Endodermal cell (in vitro differentiated cells): Measurements from ENCODE around the gene RAB14. TPM values are rescaled to one million over a fixed set of nuclear protein-coding genes. Genes with fewer than 3 reads are reported as not detected.

Source experiments
- DNase-seq: peaks from one replicate; pipeline ENCODE4 v3.0.0-alpha.2; 2017
- H3K27ac ChIP-seq: 2 replicates; pipeline ENCODE4 v1.5.1; 2013; ENCODE audit warnings: mild to moderate bottlenecking, low read depth, low read length, moderate library complexity
- H3K27me3 ChIP-seq: 2 replicates; pipeline ENCODE4 v1.6.1; 2013; ENCODE audit warnings: mild to moderate bottlenecking, low read length, moderate library complexity; ENCODE audit not compliant: insufficient read depth, control insufficient read depth, poor library complexity, severe bottlenecking
- H3K36me3 ChIP-seq: 2 replicates; pipeline ENCODE4 v1.7.0; 2013; ENCODE audit warnings: mild to moderate bottlenecking, low read length, moderate library complexity; ENCODE audit not compliant: control insufficient read depth, insufficient read depth
- H3K4me1 ChIP-seq: one replicate; pipeline ENCODE4 v1.7.0; 2013; ENCODE audit warnings: low read length; ENCODE audit not compliant: control insufficient read depth, insufficient read depth
- H3K4me3 ChIP-seq: 2 replicates; pipeline ENCODE4 v1.5.1; 2013; ENCODE audit warnings: mild to moderate bottlenecking, low read length, moderate library complexity
- H3K9ac ChIP-seq: 2 replicates; pipeline ENCODE4 v1.6.1; 2013; ENCODE audit warnings: mild to moderate bottlenecking, low read length, moderate library complexity; ENCODE audit not compliant: poor library complexity, severe bottlenecking; ENCODE audit errors: extremely low read depth
- H3K9me3 ChIP-seq: 2 replicates; pipeline ENCODE4 v1.6.1; 2013; ENCODE audit warnings: mild to moderate bottlenecking, low read length, moderate library complexity; ENCODE audit not compliant: control insufficient read depth
- H3K27ac Mint-ChIP-seq: 2 replicates; pipeline ENCODE4 v1.8.0; 2020; ENCODE audit warnings: mixed read lengths
- H3K27me3 Mint-ChIP-seq: 2 replicates; pipeline ENCODE4 v1.8.0; 2021; ENCODE audit warnings: mild to moderate bottlenecking, mixed read lengths; ENCODE audit not compliant: insufficient read depth
- H3K36me3 Mint-ChIP-seq: 2 replicates; pipeline ENCODE4 v1.8.0; 2020; ENCODE audit warnings: low read depth, mixed read lengths
- H3K4me1 Mint-ChIP-seq: 2 replicates; pipeline ENCODE4 v1.8.0; 2020; ENCODE audit warnings: mixed read lengths
- H3K4me3 Mint-ChIP-seq: 2 replicates; pipeline ENCODE4 v1.8.0; 2020; ENCODE audit warnings: mild to moderate bottlenecking, moderate library complexity, mixed read lengths
- H3K9me3 Mint-ChIP-seq: 2 replicates; pipeline ENCODE4 v1.8.0; 2020; ENCODE audit warnings: mild to moderate bottlenecking, mixed read lengths
- CTCF ChIP-seq: fragments of 200-600 bp; sonication (generic); conservative IDR thresholded peaks from 2 replicates; pipeline ENCODE4 v1.5.0; 2021; ENCODE audit warnings: antibody characterized with exemption, mild to moderate bottlenecking
- WGBS, 2 experiments: methylation state at CpG; one replicate each; pipeline versions ENCODE4 v1.1.5 to v1.1.7; 2013; ENCODE audit warnings: missing lambda C conversion rate in 2 of 2, mixed read lengths in 1 of 2; ENCODE audit not compliant: insufficient coverage in 1 of 2, insufficient read length in 1 of 2; 5-methylcytosine and 5-hydroxymethylcytosine counted together
- total RNA-seq, 2 donors: library from RNA; stranded (reverse); fragmentation: NEBNext Ultra II Directional in 1 of 2; extraction: Animal tissue kit (Norgen Biotek cat#: 25700) in 1 of 2; gene quantifications; 2 replicates in 1 of 2; 3 replicates in 1 of 2; pipeline ENCODE4 v1.2.1, GENCODE V29; 2021

Gene RAB14
- total RNA-seq, 2 donors from 2014 or later: 35.9 to 40.7 TPM

- DNase-seq: no peak
- 95% methylated on average over 1 of the region's 1 CpG; no CpG with 5 or more reads in 1 of the 2 experiments for WGBS, 2 experiments
- no peak overlapping the region for H3K4me3 ChIP-seq
- Mint-ChIP-seq H3K36me3 (peaks cover 45% of the 10 kb centered on the region), H3K27me3 (no peaks in the 10 kb centered on the region), H3K27ac (no peak overlapping the region), H3K9me3 (no peaks in the 10 kb centered on the region), H3K4me3 (no peak overlapping the region), H3K4me1 (no peaks in the 10 kb centered on the region)
- no peak overlapping the region for H3K27ac ChIP-seq
- H3K4me1 ChIP-seq: no peaks in the 10 kb centered on the region
- H3K27me3 ChIP-seq: no peaks in the 10 kb centered on the region
- H3K9ac ChIP-seq: no peak overlapping the region
- H3K9me3 ChIP-seq: no peaks in the 10 kb centered on the region
- peaks cover 60% of the 10 kb centered on the region for H3K36me3 ChIP-seq
- TF ChIP-seq CTCF: no peak
Measured at GRCh38 chr9:121160025-121160424, 41.6 kb downstream of the RAB14 start.

- Histone ChIP-seq H3K27me3 (no peaks in the 10 kb centered on the region), H3K9me3 (no peaks in the 10 kb centered on the region), H3K9ac (no peak overlapping the region), H3K36me3 (peaks cover 63% of the 10 kb centered on the region), H3K4me1 (no peaks in the 10 kb centered on the region), H3K27ac (no peak overlapping the region), H3K4me3 (no peak overlapping the region)
- Mint-ChIP-seq H3K27me3 (no peaks in the 10 kb centered on the region), H3K36me3 (peaks cover 37% of the 10 kb centered on the region), H3K9me3 (no peaks in the 10 kb centered on the region), H3K4me3 (no peak overlapping the region), H3K4me1 (no peaks in the 10 kb centered on the region), H3K27ac (no peak overlapping the region)
- TF ChIP-seq CTCF: no peak
- no peak for DNase-seq
- WGBS, 2 experiments: 90 to 100% methylated on average over 2 to 3 of the region's 4 CpGs
Measured at GRCh38 chr9:121157939-121158338, 43.7 kb downstream of the RAB14 start.

GRCh38 chr9:121156263-121156731 lies 45.4 kb downstream of the RAB14 start:
- no peak for TF ChIP-seq CTCF
- Histone ChIP-seq H3K4me3 (no peak overlapping the region), H3K9me3 (no peaks in the 10 kb centered on the region), H3K27ac (no peak overlapping the region), H3K4me1 (no peaks in the 10 kb centered on the region), H3K27me3 (no peaks in the 10 kb centered on the region), H3K9ac (no peak overlapping the region), H3K36me3 (peaks cover 52% of the 10 kb centered on the region)
- 94 to 95% methylated on average over 2 of the region's 2 CpGs for WGBS, 2 experiments
- H3K9me3 Mint-ChIP-seq: no peaks in the 10 kb centered on the region
- peaks cover 29% of the 10 kb centered on the region for H3K36me3 Mint-ChIP-seq
- DNase-seq: no peak
- H3K4me1 Mint-ChIP-seq: peaks cover 4% of the 10 kb centered on the region
- H3K4me3 Mint-ChIP-seq: no peak overlapping the region
- H3K27ac Mint-ChIP-seq: no peak overlapping the region
- H3K27me3 Mint-ChIP-seq: no peaks in the 10 kb centered on the region
